Activated CD4-positive, CD25-positive, alpha-beta regulatory T cell treated with anti-CD3 and anti-CD28 coated beads, Interleukin-2, amount 50 U/mL, for 16 hours (primary cell): ENCODE results near the gene U2SURP.
"Not testable (repeated sequence)": the region's sequence is repeated elsewhere in the genome, so short reads cannot be mapped to it uniquely, and the experiment has no call there.

Source experiments
- DNase-seq: peaks from one replicate; pipeline ENCODE4 v3.0.0-alpha.2; 2020; ENCODE audit warnings: low read depth, low spot score

The U2SURP gene

GRCh38 chr3:143070977-143071551 is 69.7 kb downstream of the U2SURP start:
- DNase-seq = no peak

GRCh38 chr3:143071776-143072175 is 70.4 kb downstream of the U2SURP start:
- DNase-seq = no peak

- not testable (repeated sequence) for DNase-seq
Measured at GRCh38 chr3:143072298-143073020, 71.1 kb downstream of the U2SURP start.

DNA sequence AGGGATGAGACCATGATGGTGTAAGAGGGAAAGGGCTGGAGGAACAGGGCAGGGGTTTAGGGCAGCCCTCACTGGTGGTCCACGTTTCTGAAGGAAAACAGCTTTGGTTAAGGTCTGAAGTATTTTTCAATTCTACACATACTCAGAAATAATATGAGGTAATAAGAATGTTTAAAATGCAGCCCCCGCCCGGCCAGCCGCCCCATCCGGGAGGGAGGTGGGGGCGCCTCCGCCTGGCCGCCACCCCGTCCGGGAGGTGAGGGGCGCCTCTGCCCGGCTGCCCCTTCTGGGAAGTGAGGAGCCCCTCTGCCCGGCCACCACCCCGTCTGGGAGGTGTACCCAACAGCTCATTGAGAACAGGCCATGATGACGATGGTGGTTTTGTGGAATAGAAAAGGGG is 72.2 kb downstream of the U2SURP start:
- DNase-seq = not testable (repeated sequence)

GRCh38 chr3:143073983-143074382 is 72.6 kb downstream of the U2SURP start:
- DNase-seq = not testable (repeated sequence)

DNA sequence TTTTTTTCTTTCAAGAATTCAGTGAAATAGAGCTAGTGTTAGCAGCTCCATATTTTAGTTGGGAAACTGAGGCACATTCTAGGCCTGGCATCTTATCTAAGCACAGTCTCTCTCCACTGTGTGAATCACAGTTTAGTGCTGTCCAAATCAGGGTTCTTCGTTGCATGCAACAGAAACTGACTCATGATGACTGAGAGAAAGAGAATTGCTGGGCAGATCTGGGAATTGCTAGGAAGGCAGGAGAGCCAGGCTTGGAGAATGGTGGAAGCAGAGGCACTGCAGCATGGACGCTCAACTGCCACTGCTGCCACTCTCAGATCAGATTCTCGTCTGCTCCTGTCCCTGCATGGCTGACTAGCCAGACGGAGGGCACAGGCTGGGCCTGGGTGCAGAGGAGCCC is 77.5 kb downstream of the U2SURP start:
- DNase-seq = no peak

- DNase-seq = no peak
Measured at GRCh38 chr3:143080196-143080595, 78.8 kb downstream of the U2SURP start.

DNA sequence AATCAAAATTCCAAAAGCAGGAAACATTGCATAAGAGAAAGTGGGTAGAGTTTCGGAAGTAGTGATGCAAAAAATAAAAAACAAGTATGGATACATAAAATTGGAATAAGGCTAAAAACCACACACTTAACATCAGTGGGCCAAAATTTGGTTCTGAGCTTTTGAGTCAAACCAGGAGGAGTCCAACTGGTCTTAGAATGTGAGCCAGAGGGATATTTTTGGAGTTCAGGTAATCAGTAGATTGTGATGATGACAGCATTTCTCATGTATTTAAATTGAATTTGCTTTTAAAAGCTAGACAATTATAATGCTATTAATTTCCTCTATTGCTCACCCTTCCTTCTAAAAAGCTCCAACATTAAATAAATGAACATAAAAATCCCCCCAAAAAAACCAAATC is 80.0 kb downstream of the U2SURP start:
- no peak for DNase-seq

- DNase-seq = no peak
Measured at GRCh38 chr3:143081844-143082778, 80.7 kb downstream of the U2SURP start.

- no peak for DNase-seq
Measured at GRCh38 chr3:143083781-143084180, 82.4 kb downstream of the U2SURP start.

DNA sequence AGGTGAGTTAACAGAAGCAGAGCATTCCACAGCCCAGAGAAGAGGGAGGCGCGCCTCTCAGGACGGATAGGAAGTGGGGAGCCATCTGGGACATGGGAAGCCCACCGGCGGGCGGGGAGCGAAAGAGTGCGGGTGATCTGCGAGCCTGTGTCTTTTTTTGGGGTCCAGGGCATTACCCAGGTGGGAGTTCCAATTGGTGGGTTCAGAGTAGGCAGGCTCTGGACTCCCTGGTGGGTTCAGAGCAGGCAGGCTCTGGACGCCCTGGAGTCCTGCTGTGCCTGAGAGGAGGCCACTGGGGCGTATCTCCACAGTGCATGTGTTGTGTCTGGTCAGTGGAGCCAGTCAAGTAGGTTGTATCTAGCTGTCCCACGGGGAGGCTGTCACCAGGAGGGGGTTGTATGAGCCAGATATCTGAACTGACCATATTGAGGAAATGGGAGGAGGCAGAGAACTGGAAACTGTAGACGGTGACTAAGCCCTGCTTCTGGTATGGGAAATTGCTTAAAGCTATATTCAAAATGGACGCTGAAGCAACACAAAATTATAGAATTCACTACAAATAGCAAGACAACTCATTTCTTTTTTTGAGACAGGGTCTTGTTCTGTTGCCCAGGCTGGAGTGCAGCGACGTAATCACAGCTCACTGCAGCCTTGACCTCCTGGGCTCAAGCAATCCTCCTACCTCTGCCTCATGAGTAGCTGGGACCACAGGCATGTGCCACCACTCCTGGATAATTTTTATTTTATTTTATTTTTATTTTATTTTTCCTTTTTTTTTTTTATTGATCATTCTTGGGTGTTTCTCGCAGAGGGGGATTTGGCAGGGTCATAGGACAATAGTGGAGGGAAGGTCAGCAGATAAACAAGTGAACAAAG is 83.7 kb downstream of the U2SURP start:
- no peak for DNase-seq

GRCh38 chr3:143088835-143089234 is 87.5 kb downstream of the U2SURP start:
- DNase-seq = no peak

GRCh38 chr3:143089965-143090364 is 88.6 kb downstream of the U2SURP start:
- no peak for DNase-seq

- DNase-seq = no peak
Measured at GRCh38 chr3:143090486-143090885, 89.1 kb downstream of the U2SURP start.

DNA sequence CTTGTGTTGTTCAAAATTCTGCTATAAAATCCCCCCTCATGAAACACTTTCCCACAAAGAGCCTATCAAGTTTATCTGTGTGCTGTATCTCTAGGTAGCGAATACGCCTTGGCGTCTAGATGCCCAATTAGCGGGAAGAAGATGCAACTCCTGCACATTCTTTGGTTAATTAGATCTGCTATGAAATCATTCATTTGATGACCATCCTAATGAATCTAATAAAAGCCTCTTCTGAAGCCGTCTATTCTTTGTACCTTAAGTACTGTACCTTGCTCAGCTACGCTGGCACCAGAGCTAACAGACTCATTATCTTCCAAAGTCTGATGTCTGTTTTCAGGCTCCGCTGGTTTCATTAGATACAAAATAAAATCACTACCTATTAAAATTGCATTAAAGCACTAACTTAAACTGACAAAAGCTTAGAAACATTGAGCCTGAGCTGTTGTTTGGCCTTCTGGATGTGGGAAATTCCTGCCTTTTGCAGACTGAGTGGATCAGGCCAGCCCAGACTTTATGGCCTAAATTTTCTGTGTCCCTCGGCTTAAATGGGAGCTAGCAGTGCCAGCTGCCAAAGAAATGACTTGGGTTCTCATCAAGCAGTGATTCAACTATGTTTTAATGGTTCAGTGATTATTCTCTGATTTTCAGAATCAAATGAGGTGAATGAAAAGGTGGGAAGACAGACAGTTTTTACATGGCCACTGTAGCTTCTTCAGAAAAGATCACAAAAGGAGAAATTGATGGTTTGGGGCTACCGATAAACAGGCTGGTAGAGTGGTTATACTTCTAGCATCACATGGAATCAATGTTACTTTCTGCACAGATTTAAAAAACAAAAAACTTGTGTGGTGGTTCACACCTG is 89.8 kb downstream of the U2SURP start:
- no peak for DNase-seq

DNA sequence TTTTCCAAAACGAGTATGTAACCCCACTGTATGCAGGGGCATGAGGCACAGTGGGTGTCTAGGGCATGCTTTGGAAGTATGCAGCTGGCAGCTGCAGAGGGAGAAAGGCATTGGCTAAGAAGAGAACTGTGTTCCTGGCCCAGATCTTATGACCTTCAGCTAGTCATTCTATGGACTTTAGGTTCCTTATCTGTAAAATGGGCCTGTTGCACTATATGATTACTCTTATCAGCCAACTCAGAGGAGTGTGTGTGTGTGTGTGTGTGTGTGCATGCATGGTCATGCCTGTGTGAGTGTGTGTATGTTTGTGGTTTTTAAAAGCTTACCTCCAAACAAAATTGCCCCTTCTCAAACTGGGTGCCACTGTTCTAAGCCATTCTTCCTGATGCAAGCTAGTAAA is 90.8 kb downstream of the U2SURP start:
- DNase-seq = no peak

DNA sequence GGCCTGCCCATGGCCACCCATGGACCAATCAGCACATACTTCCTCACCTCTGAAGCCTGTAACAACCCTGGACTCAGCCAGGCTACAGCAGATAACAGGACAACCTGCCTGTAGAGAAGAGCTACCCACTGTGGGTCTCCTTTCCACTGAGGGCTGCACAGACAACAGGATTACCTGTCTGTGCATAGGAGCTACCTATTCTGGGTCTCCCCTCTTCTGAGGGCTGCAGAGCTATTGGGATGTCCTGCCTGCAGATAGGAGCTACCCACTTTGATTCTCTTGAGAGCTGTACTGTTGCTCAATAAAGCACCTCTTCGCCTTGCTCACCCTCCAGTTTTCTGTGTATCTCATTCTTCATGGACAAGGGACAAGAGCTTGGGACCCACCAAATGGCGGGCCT is 94.4 kb downstream of the U2SURP start:
- no peak for DNase-seq

DNA sequence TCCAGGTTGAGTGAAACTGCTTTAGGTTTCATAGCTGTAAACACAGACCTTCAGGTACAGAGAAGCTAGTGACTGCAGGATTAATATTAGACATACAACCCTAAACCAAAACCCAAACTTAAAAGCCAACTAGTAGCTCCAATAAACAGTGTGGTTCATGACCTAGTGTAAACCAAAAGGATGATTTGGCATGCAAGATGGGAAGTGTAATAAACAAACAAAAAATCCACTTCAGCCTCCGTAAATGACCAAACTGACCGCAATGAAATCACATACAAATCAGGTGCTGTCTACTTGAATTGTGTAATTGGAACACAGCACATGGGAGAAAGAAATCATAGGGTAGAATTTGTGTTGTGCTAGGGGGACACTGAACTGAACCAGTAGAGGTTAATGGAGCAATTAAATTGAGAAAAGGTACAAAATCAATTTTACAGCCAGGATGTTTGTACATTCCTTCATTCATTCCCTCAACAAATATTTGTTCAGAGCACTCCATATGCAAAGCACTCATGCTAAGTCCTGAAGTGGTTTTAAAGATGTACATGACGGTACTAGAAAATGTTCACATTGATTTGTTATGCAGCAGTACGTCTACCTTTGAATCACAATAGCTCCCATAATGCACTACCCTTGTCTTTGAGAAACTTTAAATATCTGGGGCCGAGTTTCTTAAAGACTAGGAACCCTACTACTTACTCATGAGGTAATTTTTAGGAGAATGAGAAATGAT is 96.8 kb downstream of the U2SURP start:
- DNase-seq = no peak

DNA sequence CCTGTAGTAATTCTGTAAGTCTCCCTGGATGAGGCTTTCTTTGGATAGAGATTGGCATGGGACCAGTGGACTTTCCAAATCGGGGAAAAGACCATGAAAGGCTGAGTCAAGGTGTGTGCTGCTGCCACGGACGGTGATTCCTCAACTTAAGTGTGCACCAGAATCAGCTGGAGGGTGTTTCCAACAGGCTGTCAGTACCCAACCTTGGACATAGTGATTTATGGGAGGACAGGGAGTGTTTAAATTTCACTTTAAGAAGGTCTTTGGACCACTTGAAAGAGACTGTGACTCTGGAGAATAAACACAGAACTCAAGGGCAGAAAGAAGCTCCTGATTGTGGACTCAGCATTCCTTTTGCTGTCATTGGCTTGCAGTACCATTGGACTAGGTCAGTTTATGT is 97.8 kb downstream of the U2SURP start:
- DNase-seq = no peak

DNA sequence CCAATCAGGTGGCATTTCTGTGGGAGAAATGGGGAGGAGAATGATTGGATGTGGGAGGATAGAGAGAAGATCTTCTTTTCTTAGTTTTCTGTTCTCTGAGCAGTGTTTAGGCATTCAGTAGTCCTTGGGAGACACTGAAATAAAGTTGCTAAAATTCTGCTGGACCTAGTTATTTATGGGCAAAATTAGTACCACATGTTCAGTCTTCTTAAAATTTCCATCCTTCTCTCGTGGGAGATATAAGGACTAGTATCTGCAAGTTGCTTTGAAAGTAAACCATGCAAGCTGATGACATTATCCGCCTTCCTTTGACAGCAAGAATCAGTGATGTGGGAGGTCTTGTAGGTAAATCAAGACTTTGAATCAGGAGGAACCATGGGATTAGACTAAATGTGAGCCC is 98.3 kb downstream of the U2SURP start:
- no peak for DNase-seq
